ENCODE measurements around the gene MTHFD1L. TPM values are rescaled to one million over a fixed set of nuclear protein-coding genes. Genes with fewer than 3 reads are reported as not detected.

Gene MTHFD1L
- total and polyA plus RNA-seq, 9 of the 15 experiments (the other 6 are each of a cell fraction or from before 2014, with no cell fraction given): 20.9 to 128 (median 61.0) TPM

DNA sequence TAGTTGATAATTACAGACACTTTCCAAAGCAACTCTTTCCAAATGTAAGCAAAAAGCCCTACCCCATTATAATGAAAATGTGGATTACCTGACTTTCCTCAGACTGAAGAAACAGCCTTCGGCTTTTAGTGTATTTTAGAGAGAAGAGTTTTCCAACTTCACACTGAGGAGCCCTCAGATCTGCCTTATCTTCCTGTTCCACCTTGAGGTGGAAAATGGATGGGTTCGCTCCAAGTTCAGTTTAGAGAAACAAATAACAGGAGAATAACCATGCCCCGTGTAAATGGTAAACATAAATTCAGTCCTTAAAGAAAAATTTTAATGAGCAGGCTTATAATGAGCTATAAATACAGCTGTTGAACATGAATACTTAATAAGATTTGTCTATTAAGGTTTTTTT is 21.1 kb upstream of the MTHFD1L start (continued):
- TF ChIP-seq FOXA3 (CRISPR knock-in tag; conservative IDR thresholded peaks at IDR 0.05 in 1 of 2, IDR thresholded peaks at IDR 0.05 in 1 of 2) (no peak), LARP7 (IDR thresholded peaks at IDR 0.05) (no peak), KHSRP (IDR thresholded peaks at IDR 0.05) (no peak), LEF1 (IDR thresholded peaks at IDR 0.05) (peak; percentile 79), DACH1 (IDR thresholded peaks at IDR 0.05; ENCODE audit: partially characterized antibody) (no peak), TAL1 (IDR thresholded peaks at IDR 0.05) (peak; percentile 76), RBM17 (IDR thresholded peaks at IDR 0.05; ENCODE audit: borderline replicate concordance, low read depth, low read length) (no peak), ARID1B (IDR thresholded peaks at IDR 0.05) (peak; percentile 85), STAT5A (IDR thresholded peaks at IDR 0.05; ENCODE audit: borderline replicate concordance, low read length) (peak; percentile 35; the same call in 1 of the 2 replicates), ZNF764 (CRISPR knock-in tag; IDR thresholded peaks at IDR 0.05; ENCODE audit: low read depth) (no peak), TGIF2 (CRISPR knock-in tag; IDR thresholded peaks at IDR 0.05) (no peak), NRF1 (conservative IDR thresholded peaks at IDR 0.05 in 1 of 2, IDR thresholded peaks at IDR 0.05 in 1 of 2) (no peak), FOXJ3 (CRISPR knock-in tag; IDR thresholded peaks at IDR 0.05) (no peak), SMAD3 (CRISPR knock-in tag; conservative IDR thresholded peaks at IDR 0.05) (no peak), POU5F1 (IDR thresholded peaks at IDR 0.05; ENCODE audit: borderline replicate concordance, low read depth, low read length, partially characterized antibody) (no peak), SRSF3 (IDR thresholded peaks at IDR 0.05; ENCODE audit: insufficient read depth, low read length) (no peak), CHCHD3 (CRISPR knock-in tag; IDR thresholded peaks at IDR 0.05) (no peak), MTF1 (CRISPR knock-in tag; IDR thresholded peaks at IDR 0.05; ENCODE audit: borderline replicate concordance) (no peak), ZNF253 (CRISPR knock-in tag; conservative IDR thresholded peaks at IDR 0.05) (no peak)
- TF ChIP-seq, protein P1, sequence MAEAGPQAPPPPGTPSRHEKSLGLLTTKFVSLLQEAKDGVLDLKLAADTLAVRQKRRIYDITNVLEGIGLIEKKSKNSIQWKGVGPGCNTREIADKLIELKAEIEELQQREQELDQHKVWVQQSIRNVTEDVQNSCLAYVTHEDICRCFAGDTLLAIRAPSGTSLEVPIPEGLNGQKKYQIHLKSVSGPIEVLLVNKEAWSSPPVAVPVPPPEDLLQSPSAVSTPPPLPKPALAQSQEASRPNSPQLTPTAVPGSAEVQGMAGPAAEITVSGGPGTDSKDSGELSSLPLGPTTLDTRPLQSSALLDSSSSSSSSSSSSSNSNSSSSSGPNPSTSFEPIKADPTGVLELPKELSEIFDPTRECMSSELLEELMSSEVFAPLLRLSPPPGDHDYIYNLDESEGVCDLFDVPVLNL (CRISPR knock-in tag; IDR thresholded peaks at IDR 0.05; ENCODE audit: low read depth): no peak
- TF ChIP-seq, protein P2, sequence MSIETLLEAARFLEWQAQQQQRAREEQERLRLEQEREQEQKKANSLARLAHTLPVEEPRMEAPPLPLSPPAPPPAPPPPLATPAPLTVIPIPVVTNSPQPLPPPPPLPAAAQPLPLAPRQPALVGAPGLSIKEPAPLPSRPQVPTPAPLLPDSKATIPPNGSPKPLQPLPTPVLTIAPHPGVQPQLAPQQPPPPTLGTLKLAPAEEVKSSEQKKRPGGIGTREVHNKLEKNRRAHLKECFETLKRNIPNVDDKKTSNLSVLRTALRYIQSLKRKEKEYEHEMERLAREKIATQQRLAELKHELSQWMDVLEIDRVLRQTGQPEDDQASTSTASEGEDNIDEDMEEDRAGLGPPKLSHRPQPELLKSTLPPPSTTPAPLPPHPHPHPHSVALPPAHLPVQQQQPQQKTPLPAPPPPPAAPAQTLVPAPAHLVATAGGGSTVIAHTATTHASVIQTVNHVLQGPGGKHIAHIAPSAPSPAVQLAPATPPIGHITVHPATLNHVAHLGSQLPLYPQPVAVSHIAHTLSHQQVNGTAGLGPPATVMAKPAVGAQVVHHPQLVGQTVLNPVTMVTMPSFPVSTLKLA (conservative IDR thresholded peaks at IDR 0.05): 0 out of 4 replicates have a peak, but pooled peaks of 1 of the 2 experiments have one; percentile 11
- TF ChIP-seq, protein P3, sequence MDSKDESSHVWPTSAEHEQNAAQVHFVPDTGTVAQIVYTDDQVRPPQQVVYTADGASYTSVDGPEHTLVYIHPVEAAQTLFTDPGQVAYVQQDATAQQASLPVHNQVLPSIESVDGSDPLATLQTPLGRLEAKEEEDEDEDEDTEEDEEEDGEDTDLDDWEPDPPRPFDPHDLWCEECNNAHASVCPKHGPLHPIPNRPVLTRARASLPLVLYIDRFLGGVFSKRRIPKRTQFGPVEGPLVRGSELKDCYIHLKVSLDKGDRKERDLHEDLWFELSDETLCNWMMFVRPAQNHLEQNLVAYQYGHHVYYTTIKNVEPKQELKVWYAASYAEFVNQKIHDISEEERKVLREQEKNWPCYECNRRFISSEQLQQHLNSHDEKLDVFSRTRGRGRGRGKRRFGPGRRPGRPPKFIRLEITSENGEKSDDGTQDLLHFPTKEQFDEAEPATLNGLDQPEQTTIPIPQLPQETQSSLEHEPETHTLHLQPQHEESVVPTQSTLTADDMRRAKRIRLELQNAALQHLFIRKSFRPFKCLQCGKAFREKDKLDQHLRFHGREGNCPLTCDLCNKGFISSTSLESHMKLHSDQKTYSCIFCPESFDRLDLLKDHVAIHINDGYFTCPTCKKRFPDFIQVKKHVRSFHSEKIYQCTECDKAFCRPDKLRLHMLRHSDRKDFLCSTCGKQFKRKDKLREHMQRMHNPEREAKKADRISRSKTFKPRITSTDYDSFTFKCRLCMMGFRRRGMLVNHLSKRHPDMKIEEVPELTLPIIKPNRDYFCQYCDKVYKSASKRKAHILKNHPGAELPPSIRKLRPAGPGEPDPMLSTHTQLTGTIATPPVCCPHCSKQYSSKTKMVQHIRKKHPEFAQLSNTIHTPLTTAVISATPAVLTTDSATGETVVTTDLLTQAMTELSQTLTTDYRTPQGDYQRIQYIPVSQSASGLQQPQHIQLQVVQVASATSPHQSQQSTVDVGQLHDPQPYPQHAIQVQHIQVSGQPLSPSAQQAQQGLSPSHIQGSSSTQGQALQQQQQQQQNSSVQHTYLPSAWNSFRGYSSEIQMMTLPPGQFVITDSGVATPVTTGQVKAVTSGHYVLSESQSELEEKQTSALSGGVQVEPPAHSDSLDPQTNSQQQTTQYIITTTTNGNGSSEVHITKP (IDR thresholded peaks at IDR 0.05; ENCODE audit: partially characterized antibody): no peak
- TF ChIP-seq, protein P4, sequence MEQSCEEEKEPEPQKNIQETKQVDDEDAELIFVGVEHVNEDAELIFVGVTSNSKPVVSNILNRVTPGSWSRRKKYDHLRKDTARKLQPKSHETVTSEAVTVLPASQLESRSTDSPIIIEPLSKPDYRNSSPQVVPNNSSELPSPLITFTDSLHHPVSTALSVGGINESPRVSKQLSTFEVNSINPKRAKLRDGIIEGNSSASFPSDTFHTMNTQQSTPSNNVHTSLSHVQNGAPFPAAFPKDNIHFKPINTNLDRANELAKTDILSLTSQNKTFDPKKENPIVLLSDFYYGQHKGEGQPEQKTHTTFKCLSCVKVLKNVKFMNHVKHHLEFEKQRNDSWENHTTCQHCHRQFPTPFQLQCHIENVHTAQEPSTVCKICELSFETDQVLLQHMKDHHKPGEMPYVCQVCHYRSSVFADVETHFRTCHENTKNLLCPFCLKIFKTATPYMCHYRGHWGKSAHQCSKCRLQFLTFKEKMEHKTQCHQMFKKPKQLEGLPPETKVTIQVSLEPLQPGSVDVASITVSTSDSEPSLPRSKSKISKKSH (CRISPR knock-in tag; IDR thresholded peaks at IDR 0.05): no peak

Measured in K562 (cell line).